ENCODE results near the gene SH3BGRL.

SH3BGRL gene

GRCh38 chrX:81201671-81202455 lies at the start of gene SH3BGRL, which contains the start of gene HMGN5:
SH3BGRL (plus strand) TSS chrX:81202102; CDS start chrX:81202201, 99 bp downstream.
HMGN5 (minus strand) TSS chrX:81201913; CDS start chrX:81121549, 80,364 bp downstream.
- FAIRE-seq, result peak; percentile 71

- no peak for FAIRE-seq
Measured at GRCh38 chrX:81168391-81168790, 33.5 kb upstream of the SH3BGRL start.

GRCh38 chrX:81174286-81174685 lies 27.6 kb upstream of the SH3BGRL start:
- peak; percentile 58 for FAIRE-seq

GRCh38 chrX:81195259-81195658 lies 6.6 kb upstream of the SH3BGRL start:
- FAIRE-seq, result no peak

GRCh38 chrX:81195712-81196111 lies 6.2 kb upstream of the SH3BGRL start:
- FAIRE-seq, result no peak

GRCh38 chrX:81201071-81201470 lies 831 bp upstream of the SH3BGRL start:
- no peak for FAIRE-seq

GRCh38 chrX:81202456-81202819 lies 536 bp downstream of the SH3BGRL start:
- no peak for FAIRE-seq

GRCh38 chrX:81202943-81203342 lies 1.0 kb downstream of the SH3BGRL start:
- no peak for FAIRE-seq

- FAIRE-seq, result no peak
Measured at GRCh38 chrX:81205551-81205950, 3.6 kb downstream of the SH3BGRL start.

GRCh38 chrX:81206476-81206875 lies 4.6 kb downstream of the SH3BGRL start:
- FAIRE-seq, result no peak

GRCh38 chrX:81208916-81209315 lies 7.0 kb downstream of the SH3BGRL start:
- FAIRE-seq, result peak; percentile 41

- FAIRE-seq, result no peak
Measured at GRCh38 chrX:81215685-81216084, 13.8 kb downstream of the SH3BGRL start.

GRCh38 chrX:81229229-81229628 lies 27.3 kb downstream of the SH3BGRL start:
- no peak for FAIRE-seq

- no peak for FAIRE-seq
Measured at GRCh38 chrX:81229901-81230300, 28.0 kb downstream of the SH3BGRL start.

- no peak for FAIRE-seq
Measured at GRCh38 chrX:81231476-81231875, 29.6 kb downstream of the SH3BGRL start.

GRCh38 chrX:81232218-81232617 lies 30.3 kb downstream of the SH3BGRL start:
- FAIRE-seq, result no peak

GRCh38 chrX:81237516-81237915 lies 35.6 kb downstream of the SH3BGRL start:
- FAIRE-seq, result no peak

GRCh38 chrX:81238166-81238565 lies 36.3 kb downstream of the SH3BGRL start:
- no peak for FAIRE-seq

GRCh38 chrX:81240701-81241331 lies 38.9 kb downstream of the SH3BGRL start:
- FAIRE-seq, result no peak

GRCh38 chrX:81241753-81242152 lies 39.9 kb downstream of the SH3BGRL start:
- FAIRE-seq, result no peak

GRCh38 chrX:81255876-81256275 lies 54.0 kb downstream of the SH3BGRL start:
- FAIRE-seq, result no peak

GRCh38 chrX:81257817-81258216 lies 55.9 kb downstream of the SH3BGRL start:
- no peak for FAIRE-seq

GRCh38 chrX:81259020-81259713 lies 57.3 kb downstream of the SH3BGRL start:
- FAIRE-seq, result no peak
